HCT116 (cell line): ENCODE results near the gene RGL4. TPM values are rescaled to one million over a fixed set of nuclear protein-coding genes. Genes with fewer than 3 reads are reported as not detected.

ENCODE experiments used
- ATAC-seq: fragments of 200-7000 bp; cut with Tn5 transposase; 2 replicates; pipeline ENCODE4 v1.9.1; 2020; ENCODE audit warnings: mild to moderate bottlenecking, moderate library complexity
- BruUV-seq: library from RNA; stranded (reverse); fragments of 400-500 nt; replicated peaks from 2 replicates; lab custom pipeline; 2021; lab: Mats Ljungman, UMichigan
- CTCF ChIA-PET: fragments of 300-600 bp; sonication (Branson Sonifier 250); formaldehyde crosslinking; loops from one replicate; lab custom pipeline; 2021; ENCODE audit warnings: antibody characterized with exemption; lab: Charles Lee
- POLR2A ChIA-PET: fragments of 300-600, 350-600 bp; sonication (Branson Sonifier 250); formaldehyde crosslinking; loops from one replicate; lab custom pipeline; 2021; ENCODE audit warnings: antibody characterized with exemption; lab: Charles Lee
- RAD21 ChIA-PET, 2 experiments: fragments of 300-600 bp; sonication (Branson Sonifier 250); formaldehyde crosslinking; loops; one replicate each; lab custom pipeline; 2023; ENCODE audit warnings: low total read pairs in 2 of 2; ENCODE audit not compliant: uncharacterized antibody in 2 of 2, unreplicated experiment in 2 of 2, low non-redundant PET in 1 of 2; lab: Charles Lee
- DNase-seq: peaks from one replicate; pipeline ENCODE4 v3.0.0-alpha.2; 2010; ENCODE audit warnings: low read depth, low spot score
- H2AFZ ChIP-seq: fragments of 200-600 bp; shearing (Covaris generic), sonication (generic); 2 replicates; pipeline ENCODE4 v1.6.1; 2017; ENCODE audit warnings: low read depth, mixed run types, mixed read lengths, antibody characterized with exemption, low read length; ENCODE audit not compliant: poor library complexity, severe bottlenecking
- H3K27ac ChIP-seq: 2 replicates; pipeline ENCODE4 v1.5.1; 2012; ENCODE audit warnings: low read depth, low read length
- H3K27me3 ChIP-seq: fragments of 200-600 bp; sonication (generic); 2 replicates; pipeline ENCODE4 v1.6.1; 2016; ENCODE audit warnings: mixed run types, low read length, mixed read lengths; ENCODE audit not compliant: insufficient read depth
- H3K36me3 ChIP-seq, 2 experiments: fragments of 200-500 bp in 1 of 2; fragments of 200-600 bp in 1 of 2; sonication (Bioruptor generic) in 1 of 2; sonication (generic) in 1 of 2; 2 replicates each; pipeline versions ENCODE4 v1.5.1 to v1.6.1; 2014 to 2016; ENCODE audit warnings: low read length in 2 of 2, inconsistent platforms in 1 of 2, mixed read lengths in 1 of 2, mixed run types in 1 of 2; ENCODE audit not compliant: insufficient read depth in 2 of 2, control insufficient read depth in 1 of 2
- H3K4me1 ChIP-seq, 2 experiments: fragments of 200-600 bp in 1 of 2; sonication (generic) in 1 of 2; 2 replicates each; pipeline versions ENCODE4 v1.5.1 to v1.6.1; 2012 to 2017; ENCODE audit warnings: low read length in 2 of 2, inconsistent platforms in 1 of 2, mild to moderate bottlenecking in 1 of 2, mixed read lengths in 1 of 2, mixed run types in 1 of 2, moderate library complexity in 1 of 2; ENCODE audit not compliant: insufficient read depth in 2 of 2, control insufficient read depth in 1 of 2
- H3K4me2 ChIP-seq: fragments of 200-600 bp; sonication (generic); 2 replicates; pipeline ENCODE4 v1.6.1; 2017; ENCODE audit warnings: mixed run types, low read length, mixed read lengths
- H3K4me3 ChIP-seq, 2 experiments: fragments of 200-600 bp in 1 of 2; sonication (generic) in 1 of 2; replicated peaks in 1 of 2; 2 replicates each; pipeline ENCODE4 v1.5.1; 2011 to 2016; ENCODE audit warnings: low read length in 2 of 2, control low read depth in 1 of 2, low read depth in 1 of 2, mild to moderate bottlenecking in 1 of 2, mixed read lengths in 1 of 2, mixed run types in 1 of 2
- H3K79me2 ChIP-seq: fragments of 200-600 bp; sonication (generic); 2 replicates; pipeline ENCODE4 v1.6.1; 2017; ENCODE audit warnings: mild to moderate bottlenecking, mixed run types, low read length, moderate library complexity, mixed read lengths; ENCODE audit not compliant: insufficient read depth
- H3K9ac ChIP-seq: fragments of 200-600 bp; sonication (generic); 2 replicates; pipeline ENCODE4 v1.6.1; 2016; ENCODE audit warnings: low read length, mixed read lengths
- H3K9me2 ChIP-seq: fragments of 200-600 bp; sonication (generic), shearing (Covaris generic); 2 replicates; pipeline ENCODE4 v1.6.1; 2017; ENCODE audit warnings: mixed run types, mild to moderate bottlenecking, moderate library complexity; ENCODE audit not compliant: insufficient read depth
- H3K9me3 ChIP-seq, 2 experiments: fragments of 200-500 bp in 1 of 2; fragments of 200-600 bp in 1 of 2; sonication (Bioruptor generic) in 1 of 2; sonication (generic) in 1 of 2; 2 replicates each; pipeline ENCODE4 v1.6.1; 2014 to 2017; ENCODE audit warnings: low read length in 2 of 2, mixed read lengths in 2 of 2, inconsistent platforms in 1 of 2, low read depth in 1 of 2, mild to moderate bottlenecking in 1 of 2, mixed run types in 1 of 2, moderate library complexity in 1 of 2; ENCODE audit not compliant: control insufficient read depth in 1 of 2, insufficient read depth in 1 of 2
- H4K20me1 ChIP-seq: fragments of 200-600 bp; sonication (generic), shearing (Covaris generic); 2 replicates; pipeline ENCODE4 v1.6.1; 2017; ENCODE audit warnings: mixed run types, mild to moderate bottlenecking, moderate library complexity; ENCODE audit not compliant: insufficient read depth
- ELF1 ChIP-seq: IDR thresholded peaks from 2 replicates; pipeline ENCODE4 v1.6.1; 2012; ENCODE audit warnings: low read depth, borderline replicate concordance
- EZH2 ChIP-seq: fragments of 200-600 bp; sonication (generic); IDR thresholded peaks from 2 replicates; pipeline ENCODE4 v1.6.1; 2017; ENCODE audit warnings: antibody characterized with exemption, mixed run types
- POLR2A ChIP-seq: IDR thresholded peaks from 2 replicates; pipeline ENCODE4 v1.7.0; 2011; ENCODE audit warnings: borderline replicate concordance; ENCODE audit not compliant: insufficient read depth, insufficient read length; ENCODE audit errors: extremely low read depth
- POLR2AphosphoS5 ChIP-seq: IDR thresholded peaks from 2 replicates; pipeline ENCODE4 v1.6.1; 2011; ENCODE audit warnings: mild to moderate bottlenecking, low read depth, low read length, moderate library complexity
- RAD21 ChIP-seq: IDR thresholded peaks from 2 replicates; pipeline ENCODE4 v1.6.1; 2012; ENCODE audit warnings: low read depth, mild to moderate bottlenecking
- SIN3A ChIP-seq: IDR thresholded peaks from 2 replicates; pipeline ENCODE4 v1.6.1; 2012; ENCODE audit warnings: low read depth
- SP1 ChIP-seq: IDR thresholded peaks from 2 replicates; pipeline ENCODE4 v1.6.1; 2012; ENCODE audit warnings: low read depth
- SRF ChIP-seq: IDR thresholded peaks from 2 replicates; pipeline ENCODE4 v1.6.1; 2012; ENCODE audit warnings: low read depth
- TCF7L2 ChIP-seq: IDR thresholded peaks from 2 replicates; pipeline ENCODE4 v1.7.0; 2011; ENCODE audit warnings: borderline replicate concordance, inconsistent platforms; ENCODE audit not compliant: insufficient read depth, insufficient read length; ENCODE audit errors: extremely low read depth
- YY1 ChIP-seq: IDR thresholded peaks from 2 replicates; pipeline ENCODE4 v1.6.1; 2011; ENCODE audit warnings: low read length, low read depth, moderate library complexity, mild to moderate bottlenecking; ENCODE audit not compliant: insufficient replicate concordance; ENCODE audit errors: extremely low read depth
- ZFX ChIP-seq: fragments of 450-650 bp; IDR thresholded peaks from 2 replicates; pipeline ENCODE4 v1.6.1; 2017
- ZNF274 ChIP-seq: fragments of 200-500 bp; sonication (Bioruptor generic); IDR thresholded peaks from 2 replicates; pipeline ENCODE4 v1.6.1; 2014; ENCODE audit warnings: mild to moderate bottlenecking, low read depth, low read length, inconsistent platforms
- intact Hi-C: fragments of 100-400 bp; cut with micrococcal nuclease; formaldehyde crosslinking; loops from 2 replicates; pipeline ENCODE4 v1.10.0; 2022
- total RNA-seq: library from RNA; stranded (reverse); gene quantifications from one replicate; pipeline ENCODE4 v1.2.1, GENCODE V29; 2021; ENCODE audit not compliant: unreplicated experiment
- TF ChIP-seq, protein P1 (sequence below): IDR thresholded peaks from 2 replicates; pipeline ENCODE4 v1.6.1; 2012
- TF ChIP-seq, protein P2 (sequence below): IDR thresholded peaks from 2 replicates; pipeline ENCODE4 v1.6.1; 2012; ENCODE audit warnings: low read depth
- TF ChIP-seq, protein P3 (sequence below), 3 experiments: fragments of 200-600 bp in 1 of 3; sonication (generic) in 1 of 3; IDR thresholded peaks in 2 of 3; conservative IDR thresholded peaks in 1 of 3; 2 replicates each; pipeline ENCODE4 v1.5.1; 2012 to 2017; ENCODE audit warnings: low read depth in 2 of 3, low read length in 2 of 3, antibody characterized with exemption in 1 of 3, borderline replicate concordance in 1 of 3, control low read depth in 1 of 3, mild to moderate bottlenecking in 1 of 3, mixed read lengths in 1 of 3, mixed run types in 1 of 3, moderate library complexity in 1 of 3; ENCODE audit not compliant: insufficient read depth in 1 of 3
- TF ChIP-seq, protein P4 (sequence below): IDR thresholded peaks from 2 replicates; pipeline ENCODE4 v1.6.1; 2011; ENCODE audit warnings: mild to moderate bottlenecking, low read length, moderate library complexity; ENCODE audit not compliant: insufficient replicate concordance; ENCODE audit errors: extremely low read depth

Gene RGL4
- total RNA-seq, 1 experiment from 2014 or later, result not detected

DNA sequence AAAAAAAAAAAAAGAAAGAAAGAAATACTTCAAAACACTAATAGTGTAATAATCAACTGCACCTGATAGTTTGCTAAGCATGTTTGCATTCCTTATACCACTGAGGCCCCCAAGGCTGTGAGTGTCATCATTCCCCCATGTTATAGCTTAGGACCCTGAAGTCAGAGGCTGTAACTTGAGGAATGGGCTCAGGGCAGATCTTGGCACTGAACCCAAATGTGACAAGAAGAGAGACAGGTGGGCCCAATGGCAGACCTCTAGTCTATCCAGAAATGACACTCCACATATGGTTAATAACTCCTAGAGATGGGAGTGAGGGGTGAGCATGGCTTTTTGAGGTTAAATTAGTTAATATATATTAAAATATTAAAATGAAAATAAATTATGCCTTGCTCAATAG, 46.9 kb downstream of the RGL4 start:
- CTCF ChIA-PET, result no interaction called here

More for the DNA sequence above, 46.9 kb downstream of the RGL4 start:
- Histone ChIP-seq H3K4me3 (no peak overlapping the region), H4K20me1 (no peaks in the 10 kb centered on the region), H3K79me2 (no peaks in the 10 kb centered on the region), H3K4me1 (no peaks in the 10 kb centered on the region), H3K27ac (no peak overlapping the region), H3K36me3 (no peaks in the 10 kb centered on the region), H3K9ac (no peak overlapping the region), H3K9me2 (no peaks in the 10 kb centered on the region), H2AFZ (no peak overlapping the region), H3K27me3 (no peaks in the 10 kb centered on the region), H3K4me2 (no peak overlapping the region), H3K9me3 (no peaks in the 10 kb centered on the region)
- ATAC-seq (no peak), DNase-seq (no peak)
- ChIA-PET RAD21 (interaction anchor here in 1 of 2 experiments (0.7 kb wide), 1 partner anchor 12 kb away, joined by 3 read pairs; no protein-coding TSS in a partner anchor), POLR2A (interaction anchor here (1.8 kb wide), 1 partner anchor 10 kb away, joined by 6 read pairs; no protein-coding TSS in a partner anchor)
- no TSS peak for BruUV-seq
- intact Hi-C loops, result no loop called here
- TF ChIP-seq SRF, result no peak
- TF ChIP-seq POLR2AphosphoS5, result no peak
- no peak for TF ChIP-seq POLR2A
- TF ChIP-seq RAD21, result no peak
- TF ChIP-seq, protein P1, sequence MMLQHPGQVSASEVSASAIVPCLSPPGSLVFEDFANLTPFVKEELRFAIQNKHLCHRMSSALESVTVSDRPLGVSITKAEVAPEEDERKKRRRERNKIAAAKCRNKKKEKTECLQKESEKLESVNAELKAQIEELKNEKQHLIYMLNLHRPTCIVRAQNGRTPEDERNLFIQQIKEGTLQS, result no peak
- TF ChIP-seq EZH2, result no peak
- no peak for TF ChIP-seq SP1
- no peak for TF ChIP-seq ELF1
- TF ChIP-seq, protein P2, sequence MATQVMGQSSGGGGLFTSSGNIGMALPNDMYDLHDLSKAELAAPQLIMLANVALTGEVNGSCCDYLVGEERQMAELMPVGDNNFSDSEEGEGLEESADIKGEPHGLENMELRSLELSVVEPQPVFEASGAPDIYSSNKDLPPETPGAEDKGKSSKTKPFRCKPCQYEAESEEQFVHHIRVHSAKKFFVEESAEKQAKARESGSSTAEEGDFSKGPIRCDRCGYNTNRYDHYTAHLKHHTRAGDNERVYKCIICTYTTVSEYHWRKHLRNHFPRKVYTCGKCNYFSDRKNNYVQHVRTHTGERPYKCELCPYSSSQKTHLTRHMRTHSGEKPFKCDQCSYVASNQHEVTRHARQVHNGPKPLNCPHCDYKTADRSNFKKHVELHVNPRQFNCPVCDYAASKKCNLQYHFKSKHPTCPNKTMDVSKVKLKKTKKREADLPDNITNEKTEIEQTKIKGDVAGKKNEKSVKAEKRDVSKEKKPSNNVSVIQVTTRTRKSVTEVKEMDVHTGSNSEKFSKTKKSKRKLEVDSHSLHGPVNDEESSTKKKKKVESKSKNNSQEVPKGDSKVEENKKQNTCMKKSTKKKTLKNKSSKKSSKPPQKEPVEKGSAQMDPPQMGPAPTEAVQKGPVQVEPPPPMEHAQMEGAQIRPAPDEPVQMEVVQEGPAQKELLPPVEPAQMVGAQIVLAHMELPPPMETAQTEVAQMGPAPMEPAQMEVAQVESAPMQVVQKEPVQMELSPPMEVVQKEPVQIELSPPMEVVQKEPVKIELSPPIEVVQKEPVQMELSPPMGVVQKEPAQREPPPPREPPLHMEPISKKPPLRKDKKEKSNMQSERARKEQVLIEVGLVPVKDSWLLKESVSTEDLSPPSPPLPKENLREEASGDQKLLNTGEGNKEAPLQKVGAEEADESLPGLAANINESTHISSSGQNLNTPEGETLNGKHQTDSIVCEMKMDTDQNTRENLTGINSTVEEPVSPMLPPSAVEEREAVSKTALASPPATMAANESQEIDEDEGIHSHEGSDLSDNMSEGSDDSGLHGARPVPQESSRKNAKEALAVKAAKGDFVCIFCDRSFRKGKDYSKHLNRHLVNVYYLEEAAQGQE, result no peak
- TF ChIP-seq TCF7L2, result no peak
- TF ChIP-seq, protein P3, sequence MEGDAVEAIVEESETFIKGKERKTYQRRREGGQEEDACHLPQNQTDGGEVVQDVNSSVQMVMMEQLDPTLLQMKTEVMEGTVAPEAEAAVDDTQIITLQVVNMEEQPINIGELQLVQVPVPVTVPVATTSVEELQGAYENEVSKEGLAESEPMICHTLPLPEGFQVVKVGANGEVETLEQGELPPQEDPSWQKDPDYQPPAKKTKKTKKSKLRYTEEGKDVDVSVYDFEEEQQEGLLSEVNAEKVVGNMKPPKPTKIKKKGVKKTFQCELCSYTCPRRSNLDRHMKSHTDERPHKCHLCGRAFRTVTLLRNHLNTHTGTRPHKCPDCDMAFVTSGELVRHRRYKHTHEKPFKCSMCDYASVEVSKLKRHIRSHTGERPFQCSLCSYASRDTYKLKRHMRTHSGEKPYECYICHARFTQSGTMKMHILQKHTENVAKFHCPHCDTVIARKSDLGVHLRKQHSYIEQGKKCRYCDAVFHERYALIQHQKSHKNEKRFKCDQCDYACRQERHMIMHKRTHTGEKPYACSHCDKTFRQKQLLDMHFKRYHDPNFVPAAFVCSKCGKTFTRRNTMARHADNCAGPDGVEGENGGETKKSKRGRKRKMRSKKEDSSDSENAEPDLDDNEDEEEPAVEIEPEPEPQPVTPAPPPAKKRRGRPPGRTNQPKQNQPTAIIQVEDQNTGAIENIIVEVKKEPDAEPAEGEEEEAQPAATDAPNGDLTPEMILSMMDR (IDR thresholded peaks at IDR 0.05 in 2 of 3, conservative IDR thresholded peaks at IDR 0.05 in 1 of 3; ENCODE audit: borderline replicate concordance in 1 of 3, insufficient read depth in 1 of 3, low read depth in 2 of 3, low read length in 2 of 3), result no peak
- TF ChIP-seq ZNF274, result no peak
- TF ChIP-seq ZFX, result no peak
- TF ChIP-seq, protein P4, sequence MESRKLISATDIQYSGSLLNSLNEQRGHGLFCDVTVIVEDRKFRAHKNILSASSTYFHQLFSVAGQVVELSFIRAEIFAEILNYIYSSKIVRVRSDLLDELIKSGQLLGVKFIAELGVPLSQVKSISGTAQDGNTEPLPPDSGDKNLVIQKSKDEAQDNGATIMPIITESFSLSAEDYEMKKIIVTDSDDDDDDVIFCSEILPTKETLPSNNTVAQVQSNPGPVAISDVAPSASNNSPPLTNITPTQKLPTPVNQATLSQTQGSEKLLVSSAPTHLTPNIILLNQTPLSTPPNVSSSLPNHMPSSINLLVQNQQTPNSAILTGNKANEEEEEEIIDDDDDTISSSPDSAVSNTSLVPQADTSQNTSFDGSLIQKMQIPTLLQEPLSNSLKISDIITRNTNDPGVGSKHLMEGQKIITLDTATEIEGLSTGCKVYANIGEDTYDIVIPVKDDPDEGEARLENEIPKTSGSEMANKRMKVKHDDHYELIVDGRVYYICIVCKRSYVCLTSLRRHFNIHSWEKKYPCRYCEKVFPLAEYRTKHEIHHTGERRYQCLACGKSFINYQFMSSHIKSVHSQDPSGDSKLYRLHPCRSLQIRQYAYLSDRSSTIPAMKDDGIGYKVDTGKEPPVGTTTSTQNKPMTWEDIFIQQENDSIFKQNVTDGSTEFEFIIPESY, result no peak
- no peak for TF ChIP-seq YY1
- TF ChIP-seq SIN3A, result no peak
